OCI-LY1 (cell line): ENCODE results near the gene CDH13.

ENCODE experiments used
- CTCF ChIP-seq: fragments of 200-600 bp; sonication (generic), shearing (Covaris generic); IDR thresholded peaks from 2 replicates; pipeline ENCODE4 v1.5.1; 2017; ENCODE audit warnings: mild to moderate bottlenecking, antibody characterized with exemption, low read length, moderate library complexity, mixed read lengths
- EZH2 ChIP-seq: fragments of 200-600 bp; sonication (generic), shearing (Covaris generic); IDR thresholded peaks from 2 replicates; pipeline ENCODE4 v1.8.0; 2017; ENCODE audit warnings: borderline replicate concordance, mixed run types, mild to moderate bottlenecking, antibody characterized with exemption, low read length, moderate library complexity, mixed read lengths

- TF ChIP-seq CTCF (no peak), EZH2 (no peak)
Measured at GRCh38 chr16:83245061-83245460, 618.3 kb downstream of the CDH13 start.
